Type B pancreatic cell (in vitro differentiated cells): Measurements from ENCODE around the gene EMP3. TPM values are rescaled to one million over a fixed set of nuclear protein-coding genes. Genes with fewer than 3 reads are reported as not detected.
A peak's percentile ranks its signal among the peaks of the same experiment; 100 is the strongest.

Source experiments
- DNase-seq: peaks from one replicate; pipeline ENCODE4 v3.0.0; 2021; ENCODE audit warnings: mixed read lengths; ENCODE audit not compliant: unreplicated experiment; ENCODE audit errors: extremely low spot score
- H3K27ac Mint-ChIP-seq: 2 replicates; pipeline ENCODE4 v1.8.0; 2021; ENCODE audit warnings: mild to moderate bottlenecking, mixed read lengths
- H3K27me3 Mint-ChIP-seq: 2 replicates; pipeline ENCODE4 v1.8.0; 2021; ENCODE audit warnings: mixed read lengths
- H3K36me3 Mint-ChIP-seq: 2 replicates; pipeline ENCODE4 v1.8.0; 2021; ENCODE audit warnings: mixed read lengths
- H3K4me1 Mint-ChIP-seq: one replicate; pipeline ENCODE4 v1.8.0; 2021; ENCODE audit warnings: mixed read lengths; ENCODE audit not compliant: unreplicated experiment
- H3K4me3 Mint-ChIP-seq: 2 replicates; pipeline ENCODE4 v1.8.0; 2021; ENCODE audit warnings: mild to moderate bottlenecking, mixed read lengths
- H3K9me3 Mint-ChIP-seq: 2 replicates; pipeline ENCODE4 v1.8.0; 2021; ENCODE audit warnings: mixed read lengths
- CTCF ChIP-seq: fragments of 200-600 bp; sonication (generic); conservative IDR thresholded peaks from 2 replicates; pipeline ENCODE4 v1.5.0; 2021; ENCODE audit warnings: antibody characterized with exemption, mild to moderate bottlenecking
- total RNA-seq: library from RNA; stranded (reverse); gene quantifications from 2 replicates; pipeline ENCODE4 v1.2.1, GENCODE V29; 2021; ENCODE audit warnings: low replicate concordance

The EMP3 gene
- total RNA-seq, 1 donor from 2014 or later = 47.8 TPM

GRCh38 chr19:48351341-48351752 lies 26.0 kb downstream of the EMP3 start:
- no peak overlapping the region for H3K4me3 Mint-ChIP-seq
- H3K4me1 Mint-ChIP-seq = peaks cover 14% of the 10 kb centered on the region
- H3K36me3 Mint-ChIP-seq = no peaks in the 10 kb centered on the region
- H3K27ac Mint-ChIP-seq = no peak overlapping the region
- DNase-seq = no peak
- no peaks in the 10 kb centered on the region for H3K9me3 Mint-ChIP-seq
- peak; percentile 85 for TF ChIP-seq CTCF
- no peaks in the 10 kb centered on the region for H3K27me3 Mint-ChIP-seq

- H3K4me1 Mint-ChIP-seq = peaks cover 9% of the 10 kb centered on the region
- no peak overlapping the region for H3K27ac Mint-ChIP-seq
- H3K9me3 Mint-ChIP-seq = no peaks in the 10 kb centered on the region
- TF ChIP-seq CTCF = no peak
- no peaks in the 10 kb centered on the region for H3K36me3 Mint-ChIP-seq
- H3K4me3 Mint-ChIP-seq = no peak overlapping the region
- DNase-seq = no peak
- no peaks in the 10 kb centered on the region for H3K27me3 Mint-ChIP-seq
Measured at GRCh38 chr19:48353677-48354076, 28.3 kb downstream of the EMP3 start.

- DNase-seq = no peak
- Mint-ChIP-seq H3K27ac (peak overlapping the region; percentile 21), H3K9me3 (no peaks in the 10 kb centered on the region), H3K36me3 (no peaks in the 10 kb centered on the region), H3K4me1 (peaks cover 9% of the 10 kb centered on the region), H3K27me3 (no peaks in the 10 kb centered on the region), H3K4me3 (no peak overlapping the region)
- no peak for TF ChIP-seq CTCF
Measured at GRCh38 chr19:48354332-48354992, 29.1 kb downstream of the EMP3 start.

GRCh38 chr19:48355365-48355954 lies 30.1 kb downstream of the EMP3 start:
- H3K36me3 Mint-ChIP-seq = no peaks in the 10 kb centered on the region
- H3K27ac Mint-ChIP-seq = peak overlapping the region; percentile 46
- H3K4me1 Mint-ChIP-seq = peaks cover 9% of the 10 kb centered on the region
- no peaks in the 10 kb centered on the region for H3K9me3 Mint-ChIP-seq
- no peak overlapping the region for H3K4me3 Mint-ChIP-seq
- no peaks in the 10 kb centered on the region for H3K27me3 Mint-ChIP-seq
- no peak for DNase-seq
- no peak for TF ChIP-seq CTCF

GRCh38 chr19:48359123-48359522 lies 33.8 kb downstream of the EMP3 start:
- Mint-ChIP-seq H3K27me3 (no peaks in the 10 kb centered on the region), H3K4me3 (no peak overlapping the region), H3K36me3 (no peaks in the 10 kb centered on the region), H3K27ac (no peak overlapping the region), H3K9me3 (no peaks in the 10 kb centered on the region), H3K4me1 (peaks cover 9% of the 10 kb centered on the region)
- TF ChIP-seq CTCF = no peak
- DNase-seq = no peak
